Renal cortical epithelial cell (primary cell): ENCODE data around the gene APBB3. TPM values are rescaled to one million over a fixed set of nuclear protein-coding genes. Genes with fewer than 3 reads are reported as not detected.

Experiments
- DNase-seq: peaks from one replicate; pipeline ENCODE4 v3.0.0-alpha.2; 2011; ENCODE audit warnings: low read depth
- total RNA-seq: library from RNA; depleted of rRNA; stranded (reverse); fragments of >200 nt; gene quantifications from 2 replicates; pipeline ENCODE4 v1.2.3, GENCODE V29; 2014

The APBB3 gene
- total RNA-seq, 1 donor from 2014 or later, result 21.5 TPM

GRCh38 chr5:140576776-140577201 lies 12.4 kb upstream of the APBB3 start:
- DNase-seq, result peak; percentile 61

DNA sequence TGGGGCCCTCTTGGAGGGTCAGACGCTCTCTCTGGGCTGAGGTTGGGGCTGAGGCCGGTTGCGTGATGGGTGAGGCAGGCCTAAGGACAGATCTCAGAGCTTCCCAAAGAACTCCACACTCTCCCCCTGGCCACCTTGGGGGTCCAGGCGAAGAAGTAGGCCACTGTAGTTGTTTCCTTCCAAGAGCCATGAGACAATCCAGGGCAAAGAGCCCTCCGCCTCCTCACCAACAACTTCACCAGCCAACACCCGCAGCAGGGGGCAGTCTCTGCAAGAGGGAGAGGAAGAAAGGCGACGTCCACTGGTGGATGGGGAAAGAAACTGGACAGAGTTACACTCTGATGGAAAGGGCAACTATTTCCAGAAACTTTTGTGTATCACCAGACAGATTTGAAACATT lies 10.9 kb upstream of the APBB3 start:
- peak; percentile 41 for DNase-seq

- DNase-seq, result no peak
Observed at GRCh38 chr5:140574165-140574564, 9.8 kb upstream of the APBB3 start.

- no peak for DNase-seq
Observed at GRCh38 chr5:140573683-140574082, 9.3 kb upstream of the APBB3 start.

- DNase-seq, result no peak
Observed at GRCh38 chr5:140571105-140571504, 6.7 kb upstream of the APBB3 start.

DNA sequence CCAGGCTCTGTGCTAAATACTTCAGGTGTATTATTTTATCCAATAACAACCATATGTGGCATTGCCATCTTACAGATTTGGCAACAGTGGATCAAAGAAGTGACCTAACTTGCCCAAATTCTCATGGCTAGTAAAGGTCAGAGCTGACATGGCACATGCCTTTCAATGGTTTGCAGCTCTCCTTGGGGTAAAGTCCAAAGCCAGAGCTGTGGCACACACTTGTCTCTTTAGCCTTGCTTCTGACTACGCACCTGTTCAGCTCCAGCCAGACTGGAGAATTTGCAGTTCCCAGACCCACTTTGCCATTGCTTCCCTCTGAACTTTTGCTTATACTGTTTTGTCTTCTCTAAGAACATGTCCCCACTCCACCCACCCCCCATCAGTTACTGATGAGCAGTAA lies 6.1 kb upstream of the APBB3 start:
- no peak for DNase-seq

- no peak for DNase-seq
Observed at GRCh38 chr5:140570058-140570457, 5.7 kb upstream of the APBB3 start.

GRCh38 chr5:140569197-140569596 lies 4.8 kb upstream of the APBB3 start:
- no peak for DNase-seq

GRCh38 chr5:140568443-140569063 lies 4.2 kb upstream of the APBB3 start:
- no peak for DNase-seq

DNA sequence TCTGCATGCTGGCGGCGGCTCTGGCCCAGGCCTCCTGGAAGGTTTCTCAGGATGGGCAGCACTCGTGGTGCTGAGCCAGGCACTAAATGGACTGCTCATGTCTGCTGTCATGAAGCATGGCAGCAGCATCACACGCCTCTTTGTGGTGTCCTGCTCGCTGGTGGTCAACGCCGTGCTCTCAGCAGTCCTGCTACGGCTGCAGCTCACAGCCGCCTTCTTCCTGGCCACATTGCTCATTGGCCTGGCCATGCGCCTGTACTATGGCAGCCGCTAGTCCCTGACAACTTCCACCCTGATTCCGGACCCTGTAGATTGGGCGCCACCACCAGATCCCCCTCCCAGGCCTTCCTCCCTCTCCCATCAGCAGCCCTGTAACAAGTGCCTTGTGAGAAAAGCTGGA lies 3.5 kb upstream of the APBB3 start:
- no peak for DNase-seq

GRCh38 chr5:140567136-140567818 lies 2.9 kb upstream of the APBB3 start:
- no peak for DNase-seq

DNA sequence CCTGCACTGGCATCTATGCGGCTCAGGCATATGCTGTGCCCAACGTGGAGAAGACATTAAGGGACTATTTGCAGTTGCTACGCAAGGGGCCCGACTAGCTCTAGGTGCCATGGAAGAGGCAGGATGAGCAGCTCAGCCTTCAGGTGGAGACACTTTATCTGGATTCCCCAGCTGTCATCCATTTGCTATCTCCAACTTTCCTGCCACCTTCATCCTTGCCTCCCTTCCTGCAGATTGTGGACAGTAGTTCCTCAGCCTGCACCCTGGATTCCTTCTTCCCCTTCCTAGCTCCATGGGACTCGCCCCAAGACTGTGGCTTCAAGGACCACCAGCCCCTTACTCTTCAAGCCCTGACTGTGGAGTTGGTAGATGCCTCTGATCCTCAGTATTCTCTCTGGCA lies 2.3 kb upstream of the APBB3 start:
- DNase-seq, result no peak

DNA sequence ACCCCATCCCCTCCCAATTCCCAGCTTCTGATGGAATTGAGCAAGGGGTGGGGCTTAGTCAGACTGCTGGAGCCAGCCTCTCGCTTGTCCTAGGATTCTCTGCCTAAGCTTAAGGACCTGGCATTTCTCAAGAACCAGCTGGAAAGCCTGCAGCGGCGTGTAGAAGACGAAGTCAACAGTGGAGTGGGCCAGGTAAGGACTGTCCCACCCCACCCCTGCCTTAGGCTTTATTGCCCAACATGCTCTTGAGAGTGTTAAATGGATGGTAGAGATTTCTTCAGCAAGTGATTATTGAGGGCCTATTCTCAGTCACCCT lies 1.3 kb upstream of the APBB3 start:
- no peak for DNase-seq

GRCh38 chr5:140565024-140565779 lies 804 bp upstream of the APBB3 start:
- peak; percentile 48 for DNase-seq

DNA sequence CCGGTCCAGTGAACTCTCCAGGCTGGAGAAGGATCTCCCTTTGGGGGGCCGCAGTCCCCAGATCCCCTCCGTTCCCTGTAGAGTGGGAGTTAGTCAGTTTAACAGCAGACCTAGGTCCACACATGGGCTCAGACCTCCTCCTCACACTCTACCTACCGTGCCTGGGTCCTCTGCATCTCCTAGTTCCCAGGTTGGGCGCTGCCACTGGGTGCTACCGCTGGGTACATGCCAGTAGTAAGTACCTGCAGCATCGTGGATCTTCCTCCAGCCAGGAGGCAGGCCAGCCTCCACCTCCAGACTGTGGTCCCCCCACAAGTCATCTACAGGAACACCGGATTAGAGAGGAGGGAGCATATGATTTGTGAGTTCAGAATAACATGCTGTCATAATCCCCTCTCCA lies 802 bp downstream of the APBB3 start:
- no peak for DNase-seq

DNA sequence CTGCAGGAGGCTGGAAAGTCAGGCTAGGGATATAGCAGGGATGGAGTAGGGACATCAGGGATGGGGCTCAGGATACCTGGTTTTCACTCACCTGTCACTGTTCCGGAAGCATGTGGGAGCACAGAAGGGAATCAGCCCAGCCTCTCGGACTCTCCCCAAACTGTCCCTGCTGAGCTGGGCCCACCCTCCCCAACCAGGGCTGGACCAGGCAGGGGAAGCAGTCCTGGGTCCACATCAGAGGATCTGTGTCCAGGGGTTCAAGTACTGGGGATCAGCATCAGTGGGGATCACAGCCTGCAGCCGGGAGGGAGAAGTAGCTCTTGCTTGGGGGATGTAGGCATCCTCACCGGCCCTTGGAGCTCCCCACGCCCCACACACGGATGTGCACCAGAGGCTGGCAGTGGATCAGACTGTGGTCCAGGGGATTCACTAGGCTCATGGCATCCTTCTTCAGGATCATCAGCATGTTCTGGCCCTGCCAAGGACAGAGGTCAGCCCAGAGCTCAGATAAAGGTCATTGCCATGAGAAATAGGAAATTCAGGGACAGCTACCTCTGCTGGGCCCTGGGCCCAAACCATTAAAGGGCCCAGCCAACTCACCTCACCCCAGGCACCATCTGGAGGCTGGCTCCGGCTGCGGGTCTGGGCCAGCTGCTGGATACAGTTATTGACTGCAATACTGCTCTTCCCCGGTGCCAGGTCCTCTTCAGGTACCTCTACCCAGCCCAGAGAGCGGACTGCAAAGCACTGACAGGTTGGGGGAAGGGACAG lies 2.5 kb downstream of the APBB3 start:
- DNase-seq, result no peak

DNA sequence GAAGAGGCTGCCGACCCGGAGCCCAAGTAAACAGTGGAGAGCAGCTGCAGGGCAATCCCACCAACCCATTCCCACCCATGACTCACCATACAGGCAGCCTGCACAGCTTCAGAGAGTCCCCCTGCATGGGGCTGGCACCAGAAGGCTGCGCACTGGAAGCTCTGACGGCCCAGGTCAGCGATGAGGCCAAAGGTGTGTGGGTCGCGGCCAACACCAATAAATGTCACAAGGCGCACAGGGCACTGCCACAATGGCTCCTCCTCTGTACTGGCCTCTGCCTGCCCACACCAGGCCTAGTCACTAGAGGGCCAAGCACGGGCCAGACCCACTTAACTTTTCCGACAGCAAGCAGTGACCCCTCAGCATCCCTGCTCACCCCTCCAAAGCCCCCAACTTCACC lies 4.2 kb downstream of the APBB3 start:
- DNase-seq, result no peak

DNA sequence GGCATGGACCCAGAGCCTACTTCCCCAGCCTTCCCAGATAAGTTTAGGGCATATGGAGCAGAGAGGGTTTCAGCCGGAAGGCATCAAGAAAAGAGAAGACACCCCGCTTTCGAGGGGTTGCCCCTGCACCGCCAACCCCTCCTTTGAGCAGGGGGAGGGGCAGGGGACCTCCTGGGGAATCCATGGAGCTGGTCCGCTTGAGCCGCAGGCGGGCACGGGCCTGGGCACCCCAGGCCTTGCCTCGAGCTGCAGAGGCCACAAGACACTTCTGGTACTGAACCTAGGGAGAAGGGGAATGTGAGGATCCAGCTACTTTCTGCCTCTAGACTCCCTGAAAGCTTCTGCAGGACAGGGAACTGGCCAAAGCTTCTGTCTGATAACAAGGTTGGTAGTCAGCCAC lies 5.9 kb downstream of the APBB3 start:
- no peak for DNase-seq

DNA sequence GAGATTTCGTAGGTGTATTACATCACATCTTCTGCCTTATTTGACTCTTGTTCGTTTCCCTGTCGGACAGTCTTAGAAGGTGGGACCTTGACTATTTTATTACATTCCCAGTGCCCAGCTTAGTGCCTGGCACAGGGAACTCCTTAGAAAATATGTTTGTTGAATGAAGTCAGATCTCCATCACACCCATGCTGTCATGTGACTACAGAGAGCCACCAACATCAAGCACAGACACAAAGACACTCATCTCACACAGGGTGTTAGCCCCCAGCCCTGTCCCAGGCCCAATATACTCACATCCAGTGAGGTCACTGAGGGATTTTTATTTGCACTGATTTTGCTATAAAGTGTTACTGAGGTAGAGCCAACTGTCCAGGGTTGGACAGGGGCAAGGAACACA lies 6.4 kb downstream of the APBB3 start:
- DNase-seq, result no peak

DNA sequence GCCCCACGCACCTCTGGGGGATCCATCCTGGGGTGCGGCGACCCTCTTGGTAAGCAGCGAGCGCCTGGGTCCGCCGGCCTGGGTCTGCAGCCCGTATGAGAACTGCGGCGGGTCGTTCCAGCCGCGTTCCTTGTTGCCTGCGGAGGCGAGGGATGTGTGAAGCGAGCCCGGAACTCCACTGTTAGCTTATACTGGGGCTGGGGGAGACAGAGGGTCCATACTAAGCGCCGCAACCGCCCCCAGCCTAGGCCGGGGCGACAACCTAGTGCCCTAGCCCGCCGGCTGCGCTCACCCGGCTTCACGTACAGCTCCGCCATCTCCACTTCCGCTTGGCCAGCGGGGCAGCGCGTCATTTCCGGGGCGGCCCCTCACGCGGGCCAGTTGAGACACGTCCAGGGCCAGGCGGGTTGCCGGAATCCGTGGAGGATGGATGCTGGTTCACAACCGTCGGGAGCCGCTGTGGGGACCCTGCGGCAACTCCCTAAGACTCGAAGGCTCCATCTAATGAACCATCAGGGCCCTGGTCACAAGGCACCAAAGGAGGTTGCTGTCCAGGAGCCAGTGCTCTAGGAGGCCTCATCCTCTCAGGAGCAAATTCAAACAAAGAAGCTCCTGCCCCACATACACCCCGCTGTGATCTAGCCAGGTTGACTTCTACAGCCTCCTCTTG lies 7.1 kb downstream of the APBB3 start, which contains the start of gene SRA1:
TSS of gene SRA1 (minus strand) at position 338 of the 670 bp plus-strand sequence. CDS start at position 317, 21 bp downstream.
- DNase-seq, result peak; percentile 65

- DNase-seq, result no peak
Observed at GRCh38 chr5:140556438-140556837, 8.0 kb downstream of the APBB3 start.
